SK-N-SH (cell line): Measurements from ENCODE around the gene TROAP.

Experiments used
- CTCF ChIP-seq: fragments of 200-600 bp; sonication (generic); IDR thresholded peaks from 2 replicates; pipeline ENCODE4 v1.6.1; 2017; ENCODE audit warnings: antibody characterized with exemption, mild to moderate bottlenecking, moderate library complexity
- ELF1 ChIP-seq: IDR thresholded peaks from 2 replicates; pipeline ENCODE4 v1.4.0; 2012
- POLR2AphosphoS5 ChIP-seq: IDR thresholded peaks from 2 replicates; pipeline ENCODE4 v1.6.1; 2012; ENCODE audit warnings: low read depth, low read length
- RAD21 ChIP-seq: IDR thresholded peaks from 2 replicates; pipeline ENCODE4 v1.6.1; 2012; ENCODE audit warnings: mild to moderate bottlenecking, low read length
- RFX5 ChIP-seq: IDR thresholded peaks from 2 replicates; pipeline ENCODE4 v1.6.1; 2012; ENCODE audit warnings: mild to moderate bottlenecking, improper control_type of control experiment, low read length
- SIN3A ChIP-seq: IDR thresholded peaks from 2 replicates; pipeline ENCODE4 v1.6.1; 2012; ENCODE audit warnings: low read depth, mild to moderate bottlenecking, low read length, moderate library complexity, borderline replicate concordance
- TCF12 ChIP-seq: IDR thresholded peaks from 2 replicates; pipeline ENCODE4 v1.4.0; 2012

- TF ChIP-seq CTCF: no peak
- no peak for TF ChIP-seq RFX5
- TF ChIP-seq ELF1: no peak
- TF ChIP-seq POLR2AphosphoS5: no peak
- TF ChIP-seq RAD21: no peak
- no peak for TF ChIP-seq TCF12
- no peak for TF ChIP-seq SIN3A
These were observed 41.9 kb downstream of the TROAP start for GRCh38 chr12:49364989-49365388.
